CD14-positive monocyte (primary cell): ENCODE data around the gene PXDN. TPM values are rescaled to one million over a fixed set of nuclear protein-coding genes. Genes with fewer than 3 reads are reported as not detected.

Experiments
- DNase-seq, 3 donors: peaks; one replicate each; pipeline ENCODE4 v3.0.0-alpha.2; 2011 to 2022
- H2AFZ ChIP-seq: 2 replicates; pipeline ENCODE4 v1.6.0; 2012; ENCODE audit warnings: mild to moderate bottlenecking, low read depth, low read length, inconsistent platforms; ENCODE audit not compliant: insufficient read depth, poor library complexity, severe bottlenecking
- H3K27ac ChIP-seq, 2 donors: 1 replicate in 1 of 2; 2 replicates in 1 of 2; pipeline ENCODE4 v1.5.1; 2012 to 2013; ENCODE audit warnings: low read length in 2 of 2, control low read depth in 1 of 2, inconsistent platforms in 1 of 2, low read depth in 1 of 2, mild to moderate bottlenecking in 1 of 2
- H3K27me3 ChIP-seq, 2 donors: one replicate each; pipeline versions ENCODE4 v1.6.0 to v1.6.1; 2011 to 2013; ENCODE audit warnings: low read length in 2 of 2; ENCODE audit not compliant: control insufficient read depth in 2 of 2, insufficient read depth in 2 of 2
- H3K36me3 ChIP-seq, 2 donors: replicated peaks in 1 of 2; 1 replicate in 1 of 2; 2 replicates in 1 of 2; pipeline versions ENCODE4 v1.5.1 to v1.6.1; 2012 to 2013; ENCODE audit warnings: low read length in 2 of 2, control low read depth in 1 of 2, inconsistent platforms in 1 of 2, mild to moderate bottlenecking in 1 of 2; ENCODE audit not compliant: insufficient read depth in 2 of 2, control insufficient read depth in 1 of 2
- H3K4me1 ChIP-seq, 2 donors: 1 replicate in 1 of 2; 2 replicates in 1 of 2; pipeline versions ENCODE4 v1.5.1 to v1.6.1; 2012 to 2013; ENCODE audit warnings: low read length in 2 of 2, control low read depth in 1 of 2, inconsistent platforms in 1 of 2, mild to moderate bottlenecking in 1 of 2, moderate library complexity in 1 of 2; ENCODE audit not compliant: insufficient read depth in 2 of 2, control insufficient read depth in 1 of 2
- H3K4me2 ChIP-seq: replicated peaks from 2 replicates; pipeline ENCODE3; 2012; ENCODE audit warnings: low read length, moderate library complexity, mild to moderate bottlenecking; ENCODE audit not compliant: poor library complexity, severe bottlenecking; ENCODE audit errors: extremely low read depth
- H3K4me3 ChIP-seq, 3 experiments: fragments of 200-600 bp in 1 of 3; sonication (generic) in 1 of 3; replicated peaks in 1 of 3; 1 replicate in 2 of 3; 2 replicates in 1 of 3; pipeline ENCODE4 v1.5.1; 2011 to 2013; ENCODE audit warnings: low read length in 3 of 3, mild to moderate bottlenecking in 3 of 3, control low read depth in 2 of 3, low read depth in 2 of 3, inconsistent platforms in 1 of 3, moderate library complexity in 1 of 3
- H3K79me2 ChIP-seq: 2 replicates; pipeline ENCODE4 v1.6.0; 2012; ENCODE audit warnings: mild to moderate bottlenecking, control low read depth, inconsistent platforms, low read length, moderate library complexity; ENCODE audit not compliant: insufficient read depth
- H3K9ac ChIP-seq: 2 replicates; pipeline ENCODE4 v1.6.0; 2017; ENCODE audit warnings: low read length, mild to moderate bottlenecking; ENCODE audit not compliant: insufficient read depth, poor library complexity, severe bottlenecking
- H3K9me3 ChIP-seq, 2 donors: replicated peaks in 1 of 2; 1 replicate in 1 of 2; 2 replicates in 1 of 2; pipeline versions ENCODE4 v1.5.1 to v1.6.1; 2012 to 2013; ENCODE audit warnings: low read length in 2 of 2, control low read depth in 1 of 2; ENCODE audit not compliant: control insufficient read depth in 1 of 2, insufficient read depth in 1 of 2
- H4K20me1 ChIP-seq: 2 replicates; pipeline ENCODE4 v1.6.0; 2012; ENCODE audit warnings: mild to moderate bottlenecking, low read length, control low read depth, moderate library complexity; ENCODE audit not compliant: insufficient read depth
- H3K27ac Mint-ChIP-seq, 7 donors: one replicate each; pipeline ENCODE4 v1.8.0; 2020; ENCODE audit warnings: mild to moderate bottlenecking in 7 of 7, mixed read lengths in 7 of 7, moderate library complexity in 6 of 7, inconsistent platforms in 2 of 7
- H3K27me3 Mint-ChIP-seq, 3 donors: one replicate each; pipeline ENCODE4 v1.8.0; 2021 to 2022; ENCODE audit warnings: low read depth in 3 of 3, mild to moderate bottlenecking in 3 of 3, mixed read lengths in 3 of 3, moderate library complexity in 3 of 3, inconsistent platforms in 1 of 3
- H3K36me3 Mint-ChIP-seq, 2 donors: one replicate each; pipeline ENCODE4 v1.8.0; 2020; ENCODE audit warnings: mixed read lengths in 2 of 2, inconsistent platforms in 1 of 2, mild to moderate bottlenecking in 1 of 2
- H3K4me1 Mint-ChIP-seq: one replicate; pipeline ENCODE4 v1.8.0; 2020; ENCODE audit warnings: mild to moderate bottlenecking, mixed read lengths
- H3K4me3 Mint-ChIP-seq, 2 donors: one replicate each; pipeline ENCODE4 v1.8.0; 2020; ENCODE audit warnings: mild to moderate bottlenecking in 2 of 2, mixed read lengths in 2 of 2, moderate library complexity in 1 of 2
- H3K9me3 Mint-ChIP-seq, 7 donors: one replicate each; pipeline ENCODE4 v1.8.0; 2020 to 2022; ENCODE audit warnings: mixed read lengths in 7 of 7, mild to moderate bottlenecking in 6 of 7, moderate library complexity in 6 of 7, inconsistent platforms in 2 of 7
- WGBS: methylation state at CpG from one replicate; pipeline ENCODE4 v1.1.5; 2013; ENCODE audit warnings: missing lambda C conversion rate; ENCODE audit not compliant: insufficient coverage; 5-methylcytosine and 5-hydroxymethylcytosine counted together
- intact Hi-C, 2 donors: fragments of 100-400 bp; cut with micrococcal nuclease; formaldehyde crosslinking; loops; one replicate each; pipeline versions ENCODE4 v1.15.0 to v1.15.1; 2023
- polyA plus RNA-seq, 3 donors: library from polyadenylated mRNA; depleted of rRNA in 1 of 3; unstranded in 2 of 3; stranded (reverse) in 1 of 3; fragments of 300-500 nt in 2 of 3; fragments of >200 nt in 1 of 3; fragmentation: Illumina TruSeq in 2 of 3; gene quantifications; 1 replicate in 2 of 3; 2 replicates in 1 of 3; pipeline ENCODE4 v1.2.3, GENCODE V29; 2012 to 2021
- TF ChIP-seq, protein P1 (sequence below): fragments of 200-600 bp; IDR thresholded peaks from one replicate; pipeline ENCODE4 v1.8.0; 2022; ENCODE audit warnings: antibody characterized with exemption, mild to moderate bottlenecking

PXDN gene
- polyA plus RNA-seq, 3 donors: not detected

DNA sequence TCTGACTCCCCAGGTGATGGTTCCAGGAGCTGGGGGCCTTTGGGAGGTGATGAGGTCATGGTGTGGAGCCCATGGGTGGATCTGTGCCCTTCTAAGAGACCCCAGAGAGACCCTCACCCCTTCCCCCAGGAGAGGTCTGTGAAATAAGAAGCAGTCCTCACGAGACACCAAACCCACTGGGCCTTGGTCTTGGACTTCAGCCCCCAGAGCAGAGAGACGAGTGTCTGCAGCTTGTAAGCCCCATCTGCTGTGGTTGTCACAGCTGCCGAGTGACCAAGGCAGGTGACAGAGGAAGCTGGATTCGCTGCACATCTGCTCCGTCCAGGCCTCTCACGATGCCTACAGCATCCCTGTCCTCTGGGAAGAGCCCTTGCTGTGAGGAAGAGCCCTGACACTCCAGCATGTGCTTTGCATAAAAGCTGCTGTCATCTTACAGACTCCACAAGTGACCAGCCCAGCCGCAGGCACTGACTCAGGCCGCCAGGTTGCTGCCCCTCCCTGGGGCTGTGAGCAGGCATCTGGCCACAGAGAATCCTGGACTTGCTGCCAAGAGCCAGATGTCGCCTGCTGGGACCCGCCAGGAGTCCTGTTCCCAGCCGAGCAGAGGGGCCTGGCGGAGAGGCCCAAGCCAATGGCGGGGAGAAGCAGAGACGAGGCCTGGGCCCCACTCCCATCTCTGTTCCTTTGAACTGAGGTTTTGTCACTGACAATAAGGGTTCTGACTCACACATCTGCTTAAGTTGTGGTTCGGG is 150.8 kb downstream of the PXDN start:
- Histone ChIP-seq H3K79me2 (no peaks in the 10 kb centered on the region), H3K4me1 (no peaks in the 10 kb centered on the region), H3K36me3 (no peaks in the 10 kb centered on the region), H3K9me3 (peaks cover 27% of the 10 kb centered on the region in 2 donors), H2AFZ (no peak overlapping the region), H3K9ac (no peak overlapping the region), H4K20me1 (no peaks in the 10 kb centered on the region), H3K4me2 (no peak overlapping the region), H3K27ac (no peak overlapping the region), H3K27me3 (peaks cover 0 to 2% of the 10 kb centered on the region in 2 donors), H3K4me3 (no peak overlapping the region)
- Mint-ChIP-seq H3K9me3 (no peaks in the 10 kb centered on the region), H3K27ac (no peak overlapping the region), H3K27me3 (peaks cover 0 to 13% (median 11%) of the 10 kb centered on the region in 3 donors), H3K4me3 (no peak overlapping the region), H3K36me3 (no peaks in the 10 kb centered on the region), H3K4me1 (no peaks in the 10 kb centered on the region)
- intact Hi-C loops: no loop called here
- DNase-seq: no peak
- TF ChIP-seq, protein P1, sequence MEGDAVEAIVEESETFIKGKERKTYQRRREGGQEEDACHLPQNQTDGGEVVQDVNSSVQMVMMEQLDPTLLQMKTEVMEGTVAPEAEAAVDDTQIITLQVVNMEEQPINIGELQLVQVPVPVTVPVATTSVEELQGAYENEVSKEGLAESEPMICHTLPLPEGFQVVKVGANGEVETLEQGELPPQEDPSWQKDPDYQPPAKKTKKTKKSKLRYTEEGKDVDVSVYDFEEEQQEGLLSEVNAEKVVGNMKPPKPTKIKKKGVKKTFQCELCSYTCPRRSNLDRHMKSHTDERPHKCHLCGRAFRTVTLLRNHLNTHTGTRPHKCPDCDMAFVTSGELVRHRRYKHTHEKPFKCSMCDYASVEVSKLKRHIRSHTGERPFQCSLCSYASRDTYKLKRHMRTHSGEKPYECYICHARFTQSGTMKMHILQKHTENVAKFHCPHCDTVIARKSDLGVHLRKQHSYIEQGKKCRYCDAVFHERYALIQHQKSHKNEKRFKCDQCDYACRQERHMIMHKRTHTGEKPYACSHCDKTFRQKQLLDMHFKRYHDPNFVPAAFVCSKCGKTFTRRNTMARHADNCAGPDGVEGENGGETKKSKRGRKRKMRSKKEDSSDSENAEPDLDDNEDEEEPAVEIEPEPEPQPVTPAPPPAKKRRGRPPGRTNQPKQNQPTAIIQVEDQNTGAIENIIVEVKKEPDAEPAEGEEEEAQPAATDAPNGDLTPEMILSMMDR: no peak
- WGBS: 85% methylated on average over 14 of the region's 15 CpGs

DNA sequence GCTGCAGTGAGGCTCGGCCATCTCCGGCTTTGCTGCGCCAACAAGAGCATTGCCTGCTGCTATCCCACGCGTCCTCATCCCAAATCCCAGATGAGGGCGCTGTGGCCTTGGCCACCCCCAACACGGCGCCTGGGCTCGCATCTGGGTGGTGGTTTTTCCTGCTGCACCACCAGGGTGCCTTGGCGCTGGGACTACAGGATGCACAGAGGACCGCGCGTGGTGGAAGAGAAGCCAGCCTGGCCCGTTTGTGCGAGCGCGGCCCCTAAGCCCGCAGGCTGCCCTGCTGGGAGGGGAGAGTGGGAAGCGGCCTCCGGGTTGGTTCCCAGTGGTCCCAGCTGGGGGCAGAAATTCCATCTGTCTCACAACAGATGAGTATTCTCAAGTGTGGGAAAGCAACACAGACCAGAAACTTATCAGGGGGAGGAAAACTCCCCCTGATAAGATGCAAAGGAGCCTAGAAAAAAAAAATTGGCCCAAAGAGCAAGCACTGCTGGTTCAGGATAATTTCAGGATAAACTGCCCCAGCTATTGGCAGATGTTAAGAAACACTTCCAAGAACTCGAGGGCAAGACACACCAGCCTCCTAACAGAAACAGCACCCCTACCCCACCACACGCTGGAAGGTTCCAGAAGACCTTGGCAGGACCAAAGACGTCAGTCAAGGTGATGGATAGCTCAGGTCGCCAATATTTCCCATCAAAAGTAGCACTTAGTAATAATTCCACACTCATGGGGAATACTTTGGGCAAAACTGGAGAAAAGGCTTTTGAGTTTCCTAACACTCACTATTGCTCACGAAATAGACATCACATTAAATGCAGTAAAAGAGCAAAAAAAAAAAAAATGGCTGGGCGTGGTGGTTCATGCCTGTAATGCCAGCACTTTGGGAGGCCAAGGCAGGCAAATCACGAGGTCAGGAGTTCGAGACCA is 152.1 kb downstream of the PXDN start:
- H3K4me1 Mint-ChIP-seq: no peaks in the 10 kb centered on the region
- H2AFZ ChIP-seq: no peak overlapping the region
- 25% methylated on average over 14 of the region's 28 CpGs for WGBS
- no peaks in the 10 kb centered on the region for H4K20me1 ChIP-seq
- H3K4me2 ChIP-seq: no peak overlapping the region
- intact Hi-C loops: no loop called here
- H3K4me1 ChIP-seq: no peaks in the 10 kb centered on the region
- H3K9me3 ChIP-seq: peaks cover 21 to 25% of the 10 kb centered on the region in 2 donors
- no peak for DNase-seq
- H3K4me3 Mint-ChIP-seq: no peak overlapping the region
- H3K27ac ChIP-seq: no peak overlapping the region
- peaks cover 0 to 15% (median 14%) of the 10 kb centered on the region in 3 donors for H3K27me3 Mint-ChIP-seq
- no peaks in the 10 kb centered on the region for H3K36me3 ChIP-seq
- H3K9ac ChIP-seq: no peak overlapping the region
- no peaks in the 10 kb centered on the region for H3K9me3 Mint-ChIP-seq
- H3K79me2 ChIP-seq: no peaks in the 10 kb centered on the region
- no peak overlapping the region for H3K27ac Mint-ChIP-seq
- H3K36me3 Mint-ChIP-seq: no peaks in the 10 kb centered on the region
- peaks cover 0 to 2% of the 10 kb centered on the region in 2 donors for H3K27me3 ChIP-seq
- TF ChIP-seq, protein P1: no peak
- no peak overlapping the region for H3K4me3 ChIP-seq
